ENCODE data around the gene EEF1A2. TPM values are rescaled to one million over a fixed set of nuclear protein-coding genes. Genes with fewer than 3 reads are reported as not detected.

EEF1A2 gene
- total RNA-seq (under 1 TPM; 0.47 to 0.50 TPM), polyA plus RNA-seq (ENCODE audit: insufficient read length in 6 of 6) (under 1 TPM; 0.27 to 0.62 (median 0.31) TPM)
- long read RNA-seq, donor 1, partial matches to known transcripts: 1,843 of 1,905 reads
- long read RNA-seq, donor 1, other reads (novel, unspliced or antisense): 62 of 1,905 reads
- long read RNA-seq, donor 2: 0 reads
- long read RNA-seq, donor 3: 0 reads
- long read RNA-seq, donor 4: 0 reads
- long read RNA-seq, donor 5, partial matches to known transcripts: 1,390 of 1,445 reads
- long read RNA-seq, donor 5, other reads (novel, unspliced or antisense): 55 of 1,445 reads
- long read RNA-seq, donor 6, partial matches to known transcripts: 565 of 591 reads
- long read RNA-seq, donor 6, other reads (novel, unspliced or antisense): 25 of 591 reads
- long read RNA-seq, donor 7, partial matches to known transcripts: 665 of 681 reads
- long read RNA-seq, donor 7, other reads (novel, unspliced or antisense): 16 of 681 reads
- long read RNA-seq, donor 8, partial matches to known transcripts: 2,187 of 2,276 reads
- long read RNA-seq, donor 8, other reads (novel, unspliced or antisense): 89 of 2,276 reads
- long read RNA-seq, donor 9, partial matches to known transcripts: 0 of 1 reads
- long read RNA-seq, donor 9, other reads (novel, unspliced or antisense): 0 of 1 reads
- long read RNA-seq, donor 10: 0 reads
- long read RNA-seq, donor 11, transcript EEF1A2-201 (8 exons, 2,014 nt): major isoform, 112 of 1,748 reads
- long read RNA-seq, donor 11, transcript EEF1A2-204 (2 exons, 509 nt): minor isoform, 5 of 1,748 reads
- long read RNA-seq, donor 11, partial matches to known transcripts: 1,598 of 1,748 reads
- long read RNA-seq, donor 11, other reads (novel, unspliced or antisense): 29 of 1,748 reads
- long read RNA-seq, donor 12, partial matches to known transcripts: 1,524 of 1,590 reads
- long read RNA-seq, donor 12, other reads (novel, unspliced or antisense): 66 of 1,590 reads

DNA sequence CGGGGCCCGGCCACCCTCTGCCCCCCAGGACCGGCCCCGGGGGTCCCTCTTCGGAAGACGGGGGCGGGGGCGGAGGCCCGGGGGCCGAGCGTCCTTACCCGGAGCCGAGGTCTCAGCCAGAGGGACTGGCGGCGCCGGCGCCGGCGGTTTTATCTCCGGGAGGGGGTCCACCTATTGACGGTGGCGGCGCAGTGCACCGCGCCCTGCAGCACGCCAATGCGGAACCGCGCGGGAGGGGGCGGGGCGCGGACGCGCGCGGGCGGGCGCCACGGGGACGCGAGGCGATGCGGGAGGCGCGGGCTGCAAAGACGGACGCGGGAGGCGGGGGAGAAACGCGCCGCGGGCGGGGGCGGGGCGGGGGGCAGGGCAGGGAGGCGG lies at the start of gene EEF1A2:
Gene EEF1A2, minus strand, starts transcription at position 124 of the 378 bp plus-strand sequence. CDS start 1,320 bp downstream, outside the sequence.
- Histone ChIP-seq H3K27me3 (peaks cover 31 to 100% of the 10 kb centered on the region in 2 donors), H3K4me1 (peaks cover 4 to 30% of the 10 kb centered on the region in 2 donors), H3K27ac (no peak within 1 kb of the TSS), H3K4me3 (peak within 1 kb of the TSS; percentile 11 to 20), H3K9me3 (no peaks in the 10 kb centered on the region), H3K36me3 (no peaks in the 10 kb centered on the region)
- intact Hi-C loops (cut with DNase I): no loop called here
- ATAC-seq (no peak), DNase-seq (peak in 1 of 4 donors; percentile 79)
- TF ChIP-seq, protein P1, sequence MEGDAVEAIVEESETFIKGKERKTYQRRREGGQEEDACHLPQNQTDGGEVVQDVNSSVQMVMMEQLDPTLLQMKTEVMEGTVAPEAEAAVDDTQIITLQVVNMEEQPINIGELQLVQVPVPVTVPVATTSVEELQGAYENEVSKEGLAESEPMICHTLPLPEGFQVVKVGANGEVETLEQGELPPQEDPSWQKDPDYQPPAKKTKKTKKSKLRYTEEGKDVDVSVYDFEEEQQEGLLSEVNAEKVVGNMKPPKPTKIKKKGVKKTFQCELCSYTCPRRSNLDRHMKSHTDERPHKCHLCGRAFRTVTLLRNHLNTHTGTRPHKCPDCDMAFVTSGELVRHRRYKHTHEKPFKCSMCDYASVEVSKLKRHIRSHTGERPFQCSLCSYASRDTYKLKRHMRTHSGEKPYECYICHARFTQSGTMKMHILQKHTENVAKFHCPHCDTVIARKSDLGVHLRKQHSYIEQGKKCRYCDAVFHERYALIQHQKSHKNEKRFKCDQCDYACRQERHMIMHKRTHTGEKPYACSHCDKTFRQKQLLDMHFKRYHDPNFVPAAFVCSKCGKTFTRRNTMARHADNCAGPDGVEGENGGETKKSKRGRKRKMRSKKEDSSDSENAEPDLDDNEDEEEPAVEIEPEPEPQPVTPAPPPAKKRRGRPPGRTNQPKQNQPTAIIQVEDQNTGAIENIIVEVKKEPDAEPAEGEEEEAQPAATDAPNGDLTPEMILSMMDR (IDR thresholded peaks at IDR 0.05): no peak

DNA sequence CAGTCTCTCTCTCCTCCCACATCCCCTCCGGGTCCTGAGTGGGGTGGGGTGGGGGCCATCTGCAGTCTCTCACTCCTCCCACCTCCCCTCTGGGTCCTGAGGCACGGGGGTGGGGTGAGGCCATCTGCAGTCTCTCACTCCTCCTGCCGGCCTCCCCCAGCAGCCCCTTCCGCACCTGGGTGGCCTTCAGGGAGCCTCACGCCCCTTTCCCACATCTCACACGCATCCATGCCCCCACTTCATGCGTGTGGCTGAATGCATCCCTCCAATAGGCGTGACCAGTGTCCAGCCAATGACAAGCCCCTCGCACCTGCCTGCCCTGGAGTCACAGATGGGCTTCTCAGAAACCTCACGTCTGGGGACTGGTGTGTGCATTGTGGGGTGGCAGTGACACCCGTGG lies 49.7 kb upstream of the EEF1A2 start:
- intact Hi-C loops (cut with DNase I): no loop called here
- DNase-seq: no peak
- TF ChIP-seq, protein P1 (IDR thresholded peaks at IDR 0.05): no peak
- ATAC-seq: no peak
- Histone ChIP-seq H3K9me3 (no peaks in the 10 kb centered on the region), H3K4me3 (no peak overlapping the region), H3K27ac (no peak overlapping the region), H3K4me1 (peaks cover 0 to 1% of the 10 kb centered on the region in 2 donors), H3K36me3 (no peaks in the 10 kb centered on the region), H3K27me3 (peaks cover 18 to 92% of the 10 kb centered on the region in 2 donors)

DNA sequence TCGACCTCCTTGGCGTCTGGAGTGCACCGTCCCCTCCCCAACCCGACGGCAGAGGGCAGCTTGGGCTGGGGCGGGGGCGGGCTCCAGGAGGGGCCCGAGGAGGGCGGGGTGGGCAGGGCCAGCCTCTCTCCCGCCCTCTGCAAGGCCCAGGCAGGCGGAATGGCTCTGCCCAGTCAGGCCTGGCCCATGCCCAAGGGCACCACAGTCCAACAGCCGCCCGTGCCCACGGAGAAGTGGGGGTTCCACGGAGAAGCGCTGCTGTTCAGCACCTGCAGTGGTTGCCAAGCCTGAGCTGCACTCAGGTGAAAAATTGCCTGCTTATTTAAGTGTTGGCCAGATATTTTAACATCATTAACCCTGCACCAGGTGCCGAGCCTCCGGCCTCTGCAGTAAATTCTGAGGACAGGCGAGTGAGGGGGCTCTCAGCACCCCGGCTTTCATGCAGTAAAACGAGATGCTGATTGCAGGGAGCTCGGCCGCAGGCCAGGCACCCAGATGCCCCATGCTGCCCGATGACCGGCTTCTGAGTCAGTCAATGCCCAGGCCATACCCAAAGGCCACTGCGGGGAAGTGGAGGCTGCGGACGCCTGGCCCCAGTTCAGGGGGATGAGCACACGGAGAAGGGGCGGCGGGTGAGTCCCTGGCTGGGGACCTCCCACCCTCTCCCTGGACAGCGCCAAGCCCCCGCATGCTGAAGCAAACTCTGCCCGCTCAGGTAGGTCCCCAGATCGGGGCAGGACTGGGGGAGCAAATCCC lies 49.0 kb upstream of the EEF1A2 start, which contains the start of gene SRMS:
Gene SRMS, minus strand, starts transcription at position 25 of the 756 bp plus-strand sequence. CDS start 286 bp downstream, outside the sequence.
- TF ChIP-seq, protein P1 (IDR thresholded peaks at IDR 0.05): no peak
- DNase-seq: no peak
- H3K9me3 ChIP-seq: no peaks in the 10 kb centered on the region
- no peaks in the 10 kb centered on the region for H3K4me1 ChIP-seq
- no peak within 1 kb of the TSS for H3K27ac ChIP-seq
- no peaks in the 10 kb centered on the region for H3K36me3 ChIP-seq
- peaks cover 18 to 88% of the 10 kb centered on the region in 2 donors for H3K27me3 ChIP-seq
- no peak within 1 kb of the TSS for H3K4me3 ChIP-seq
- peak; percentile 10 for ATAC-seq
- intact Hi-C loops (cut with DNase I): no loop called here

DNA sequence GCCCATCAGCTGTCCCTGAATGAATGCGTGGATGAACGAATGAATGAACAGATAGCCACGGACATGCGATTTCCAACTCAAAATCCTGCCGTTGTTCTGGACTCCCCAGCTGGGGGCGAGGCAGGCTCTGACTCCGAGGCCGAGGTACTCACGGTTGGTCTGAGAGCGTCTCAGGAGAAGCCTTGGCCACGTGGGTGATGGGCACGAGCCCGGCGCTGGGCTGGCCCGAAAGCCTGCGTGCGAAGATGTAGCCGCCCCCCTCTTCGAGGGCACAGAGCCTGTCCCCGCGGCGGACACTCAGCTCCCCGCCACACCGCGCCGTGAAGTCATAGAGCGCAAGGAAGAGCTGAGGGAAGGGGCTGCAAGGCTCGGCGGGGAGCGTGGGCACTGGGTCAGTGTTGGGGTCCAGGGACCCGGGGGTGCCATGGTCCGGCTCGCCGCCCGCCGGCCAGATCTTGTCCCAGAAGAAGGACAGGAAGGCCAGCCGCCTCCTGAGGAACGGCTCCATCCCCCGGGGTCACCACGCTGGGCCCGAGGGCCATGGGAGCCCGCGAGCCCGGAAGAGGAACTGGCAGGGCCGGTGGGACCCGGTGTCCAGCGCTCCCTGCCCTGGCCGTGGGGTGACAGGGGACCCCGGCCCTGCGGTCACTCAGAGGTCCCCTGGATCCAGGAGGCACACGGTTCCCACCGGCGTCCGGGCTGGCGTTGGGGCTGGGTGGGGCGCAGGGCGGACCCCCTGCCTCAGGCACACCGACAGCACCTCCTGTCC lies 48.3 kb upstream of the EEF1A2 start:
- no peak overlapping the region for H3K27ac ChIP-seq
- TF ChIP-seq, protein P1 (IDR thresholded peaks at IDR 0.05): no peak
- peaks cover 18 to 80% of the 10 kb centered on the region in 2 donors for H3K27me3 ChIP-seq
- H3K4me3 ChIP-seq: no peak overlapping the region
- no peaks in the 10 kb centered on the region for H3K36me3 ChIP-seq
- H3K4me1 ChIP-seq: no peaks in the 10 kb centered on the region
- no peaks in the 10 kb centered on the region for H3K9me3 ChIP-seq
- ATAC-seq: no peak
- intact Hi-C loops (cut with DNase I): no loop called here
- no peak for DNase-seq

Measured in left lung (tissue), 14 donors.